ENCODE data around the gene ELAVL1. TPM values are rescaled to one million over a fixed set of nuclear protein-coding genes. Genes with fewer than 3 reads are reported as not detected.

Gene ELAVL1
- total RNA-seq, 2 experiments from 2014 or later, result 65.4 to 168 TPM

DNA sequence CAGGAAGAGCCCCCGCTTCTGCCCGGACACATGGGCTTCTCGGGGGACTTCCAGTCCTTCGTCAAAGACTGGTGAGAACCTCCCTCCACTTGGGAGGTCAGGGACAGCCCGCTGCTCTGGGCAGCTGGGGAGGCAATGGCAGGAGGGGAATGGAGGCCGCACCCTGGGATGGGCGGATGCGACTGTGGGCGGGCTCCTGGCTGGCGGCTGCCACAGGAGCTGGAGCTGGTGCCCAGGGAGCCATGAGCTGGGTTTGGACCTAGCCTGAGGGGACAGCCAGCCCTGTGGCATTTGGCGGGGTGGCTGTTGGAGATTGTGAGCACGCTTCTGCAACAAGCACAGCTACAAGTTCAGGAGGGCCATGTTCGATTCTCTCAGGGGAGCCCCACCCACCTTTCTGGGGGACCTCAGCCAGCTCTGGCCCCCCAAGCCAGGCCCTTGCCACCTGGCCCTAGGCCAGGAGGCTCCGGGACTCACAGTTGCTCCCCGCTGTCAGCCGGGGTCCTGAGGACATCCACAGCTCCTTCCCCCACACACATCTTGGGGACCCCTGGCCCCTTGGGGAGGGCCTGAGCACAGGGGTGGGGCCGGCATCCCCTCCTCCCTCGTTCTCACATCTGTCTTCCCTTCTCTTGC is 93.8 kb downstream of the ELAVL1 start:
- POLR2A ChIA-PET, result interaction anchor here (1.0 kb wide), 1 partner anchor 9 kb away, joined by 3 read pairs; no protein-coding TSS in a partner anchor
- H3K36me3 ChIP-seq (ENCODE audit: insufficient read depth, low read length), result peaks cover 37% of the 10 kb centered on the region
- CTCF ChIA-PET (ENCODE audit: unreplicated experiment), result interaction anchor here (1.1 kb wide), 1 partner anchor 9 kb away, joined by 4 read pairs; the partner anchor contains the start of gene SNAPC2

DNA sequence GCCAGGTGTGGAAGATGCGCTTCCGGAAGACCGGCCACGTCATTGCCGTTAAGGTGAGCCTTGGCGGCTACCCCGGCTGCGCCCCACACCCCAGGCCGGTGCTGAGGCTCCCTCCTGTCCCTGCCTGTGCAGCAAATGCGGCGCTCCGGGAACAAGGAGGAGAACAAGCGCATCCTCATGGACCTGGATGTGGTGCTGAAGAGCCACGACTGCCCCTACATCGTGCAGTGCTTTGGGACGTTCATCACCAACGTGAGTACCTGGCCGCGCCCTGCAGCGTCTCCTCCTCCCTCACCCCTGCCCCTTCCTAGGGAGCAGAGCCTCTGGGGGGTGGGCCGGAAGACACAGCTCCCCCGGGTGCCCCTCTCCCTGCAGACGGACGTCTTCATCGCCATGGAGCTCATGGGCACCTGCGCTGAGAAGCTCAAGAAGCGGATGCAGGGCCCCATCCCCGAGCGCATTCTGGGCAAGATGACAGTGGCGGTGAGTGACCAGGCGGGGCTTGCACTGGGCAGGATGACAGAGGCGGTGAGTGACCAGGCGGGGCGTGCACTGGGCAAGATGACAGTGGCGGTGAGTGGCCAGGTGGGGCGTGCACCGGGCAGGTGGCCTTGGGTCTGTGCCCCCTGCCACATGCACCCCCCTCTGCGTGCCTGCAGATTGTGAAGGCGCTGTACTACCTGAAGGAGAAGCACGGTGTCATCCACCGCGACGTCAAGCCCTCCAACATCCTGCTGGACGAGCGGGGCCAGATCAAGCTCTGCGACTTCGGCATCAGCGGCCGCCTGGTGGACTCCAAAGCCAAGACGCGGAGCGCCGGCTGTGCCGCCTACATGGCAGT is 94.9 kb downstream of the ELAVL1 start:
- ChIA-PET POLR2A (no interaction called here), CTCF (ENCODE audit: unreplicated experiment) (interaction anchor here (0.7 to 1.1 kb wide), 2 partner anchors 9 to 10 kb away, joined by 3 to 4 read pairs; partner anchors contain the start of gene SNAPC2)
- TF ChIP-seq, protein P1, sequence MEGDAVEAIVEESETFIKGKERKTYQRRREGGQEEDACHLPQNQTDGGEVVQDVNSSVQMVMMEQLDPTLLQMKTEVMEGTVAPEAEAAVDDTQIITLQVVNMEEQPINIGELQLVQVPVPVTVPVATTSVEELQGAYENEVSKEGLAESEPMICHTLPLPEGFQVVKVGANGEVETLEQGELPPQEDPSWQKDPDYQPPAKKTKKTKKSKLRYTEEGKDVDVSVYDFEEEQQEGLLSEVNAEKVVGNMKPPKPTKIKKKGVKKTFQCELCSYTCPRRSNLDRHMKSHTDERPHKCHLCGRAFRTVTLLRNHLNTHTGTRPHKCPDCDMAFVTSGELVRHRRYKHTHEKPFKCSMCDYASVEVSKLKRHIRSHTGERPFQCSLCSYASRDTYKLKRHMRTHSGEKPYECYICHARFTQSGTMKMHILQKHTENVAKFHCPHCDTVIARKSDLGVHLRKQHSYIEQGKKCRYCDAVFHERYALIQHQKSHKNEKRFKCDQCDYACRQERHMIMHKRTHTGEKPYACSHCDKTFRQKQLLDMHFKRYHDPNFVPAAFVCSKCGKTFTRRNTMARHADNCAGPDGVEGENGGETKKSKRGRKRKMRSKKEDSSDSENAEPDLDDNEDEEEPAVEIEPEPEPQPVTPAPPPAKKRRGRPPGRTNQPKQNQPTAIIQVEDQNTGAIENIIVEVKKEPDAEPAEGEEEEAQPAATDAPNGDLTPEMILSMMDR (conservative IDR thresholded peaks at IDR 0.05; ENCODE audit: low read length), result no peak
- TF ChIP-seq EZH2phosphoT487 (IDR thresholded peaks at IDR 0.05; ENCODE audit: borderline replicate concordance, low read depth, low read length), result no peak
- intact Hi-C loops (cut with micrococcal nuclease; ENCODE audit: unreplicated experiment), result no loop called here
- peaks cover under 1% of the 10 kb centered on the region for H3K4me1 ChIP-seq (ENCODE audit: insufficient read depth, low read length, poor library complexity, severe bottlenecking)
- no peak overlapping the region for H3K27ac ChIP-seq (ENCODE audit: low read depth, low read length, poor library complexity, severe bottlenecking)
- peaks cover 46% of the 10 kb centered on the region for H3K36me3 ChIP-seq (ENCODE audit: insufficient read depth, low read length)
- no TSS peak for BruUV-seq (replicated peaks)
- H3K9me2 ChIP-seq (ENCODE audit: insufficient read depth, low read length), result no peaks in the 10 kb centered on the region
- H3K4me3 ChIP-seq (ENCODE audit: low read depth, low read length, poor library complexity, severe bottlenecking), result no peak overlapping the region
- no peaks in the 10 kb centered on the region for H4K20me1 ChIP-seq (ENCODE audit: insufficient read depth, low read length)
- no peak overlapping the region for H3K4me2 ChIP-seq (ENCODE audit: low read length)
- H2AFZ ChIP-seq (ENCODE audit: low read length), result no peak overlapping the region
- H3K79me2 ChIP-seq (ENCODE audit: insufficient read depth, low read depth, low read length), result peaks cover 8% of the 10 kb centered on the region
- no peaks in the 10 kb centered on the region for H3K9me3 ChIP-seq (ENCODE audit: low read length)
- no peak for DNase-seq (ENCODE audit: low spot score)

More for the DNA sequence above, 93.8 kb downstream of the ELAVL1 start:
- Histone ChIP-seq H3K4me3 (ENCODE audit: low read depth, low read length, poor library complexity, severe bottlenecking) (no peak overlapping the region), H4K20me1 (ENCODE audit: insufficient read depth, low read length) (no peaks in the 10 kb centered on the region), H3K4me1 (ENCODE audit: insufficient read depth, low read length, poor library complexity, severe bottlenecking) (no peaks in the 10 kb centered on the region), H3K9me2 (ENCODE audit: insufficient read depth, low read length) (no peaks in the 10 kb centered on the region), H3K27ac (ENCODE audit: low read depth, low read length, poor library complexity, severe bottlenecking) (no peak overlapping the region), H2AFZ (ENCODE audit: low read length) (no peak overlapping the region), H3K4me2 (ENCODE audit: low read length) (no peak overlapping the region), H3K79me2 (ENCODE audit: insufficient read depth, low read depth, low read length) (no peaks in the 10 kb centered on the region), H3K9me3 (ENCODE audit: low read length) (no peaks in the 10 kb centered on the region)
- intact Hi-C loops (cut with micrococcal nuclease; ENCODE audit: unreplicated experiment), result no loop called here
- TF ChIP-seq, protein P1 (conservative IDR thresholded peaks at IDR 0.05; ENCODE audit: low read length), result no peak
- TF ChIP-seq EZH2phosphoT487 (IDR thresholded peaks at IDR 0.05; ENCODE audit: borderline replicate concordance, low read depth, low read length), result no peak
- BruUV-seq (replicated peaks), result no TSS peak
- no peak for DNase-seq (ENCODE audit: low spot score)
